CD4-positive, alpha-beta T cell (primary cell): ENCODE data around the gene PLEKHA8. TPM values are rescaled to one million over a fixed set of nuclear protein-coding genes. Genes with fewer than 3 reads are reported as not detected.

Source experiments
- ATAC-seq: fragments of 200-7000 bp; cut with Tn5 transposase; one replicate; pipeline ENCODE4 v1.10.0; 2022; ENCODE audit warnings: mild to moderate bottlenecking; ENCODE audit not compliant: poor library complexity
- CTCF ChIA-PET: fragments of 350-600 bp; sonication (Branson Sonifier 250); formaldehyde crosslinking; loops from one replicate; lab custom pipeline; 2021; ENCODE audit warnings: antibody characterized with exemption, inconsistent platforms; lab: Charles Lee
- POLR2A ChIA-PET: fragments of 350-600 bp; sonication (Branson Sonifier 250); formaldehyde crosslinking; loops from one replicate; lab custom pipeline; 2021; ENCODE audit warnings: antibody characterized with exemption, inconsistent platforms; lab: Charles Lee
- DNase-seq, 14 experiments: peaks; one replicate each; pipeline ENCODE4 v3.0.0-alpha.2; 2013 to 2020; ENCODE audit warnings: mixed read lengths in 2 of 14
- H3K27ac ChIP-seq, 2 donors: one replicate each; pipeline versions ENCODE4 v1.5.1 to v1.7.0; 2013; ENCODE audit warnings: low read length in 2 of 2, low read depth in 1 of 2, mild to moderate bottlenecking in 1 of 2
- H3K27me3 ChIP-seq, 2 experiments: 1 replicate in 1 of 2; 2 replicates in 1 of 2; pipeline versions ENCODE4 v1.6.1 to v1.7.0; 2013; ENCODE audit warnings: low read length in 2 of 2, control low read depth in 1 of 2, mild to moderate bottlenecking in 1 of 2, moderate library complexity in 1 of 2; ENCODE audit not compliant: insufficient read depth in 2 of 2, control insufficient read depth in 1 of 2
- H3K36me3 ChIP-seq: one replicate; pipeline ENCODE4 v1.6.1; 2013; ENCODE audit warnings: low read length, control low read depth; ENCODE audit not compliant: insufficient read depth
- H3K4me1 ChIP-seq: one replicate; pipeline ENCODE4 v1.6.1; 2013; ENCODE audit warnings: low read length, control low read depth; ENCODE audit not compliant: insufficient read depth
- H3K4me3 ChIP-seq: one replicate; pipeline ENCODE4 v1.5.1; 2013; ENCODE audit warnings: mild to moderate bottlenecking, low read length, moderate library complexity
- H3K9me3 ChIP-seq, 2 experiments: 1 replicate in 1 of 2; 2 replicates in 1 of 2; pipeline versions ENCODE4 v1.6.1 to v1.7.0; 2013; ENCODE audit warnings: low read length in 2 of 2, mild to moderate bottlenecking in 2 of 2, control low read depth in 1 of 2, moderate library complexity in 1 of 2; ENCODE audit not compliant: control insufficient read depth in 1 of 2, insufficient read depth in 1 of 2
- H3K27ac Mint-ChIP-seq: one replicate; pipeline ENCODE4 v1.8.0; 2020; ENCODE audit warnings: mixed read lengths
- H3K27me3 Mint-ChIP-seq: one replicate; pipeline ENCODE4 v1.8.0; 2021; ENCODE audit warnings: mixed read lengths
- H3K36me3 Mint-ChIP-seq: one replicate; pipeline ENCODE4 v1.8.0; 2021; ENCODE audit warnings: low read depth, mixed read lengths
- H3K4me1 Mint-ChIP-seq: one replicate; pipeline ENCODE4 v1.8.0; 2021; ENCODE audit warnings: low read depth, mixed read lengths
- H3K4me3 Mint-ChIP-seq: one replicate; pipeline ENCODE4 v1.8.0; 2020; ENCODE audit warnings: mild to moderate bottlenecking, mixed read lengths
- H3K9me3 Mint-ChIP-seq: one replicate; pipeline ENCODE4 v1.8.0; 2020; ENCODE audit warnings: mixed read lengths
- CTCF ChIP-seq: fragments of 200-600 bp; IDR thresholded peaks from one replicate; pipeline ENCODE4 v1.8.0; 2022; ENCODE audit warnings: antibody characterized with exemption, mild to moderate bottlenecking
- intact Hi-C, 2 experiments: fragments of 100-400 bp; cut with DNase I in 1 of 2; cut with micrococcal nuclease in 1 of 2; formaldehyde crosslinking; loops; one replicate each; pipeline versions ENCODE4 v1.15.1 to v1.9.0; 2023 to 2025; cut with DNase I, micrococcal nuclease
- total RNA-seq, 174 experiments: library from RNA in 2 of 174; stranded (reverse) in 2 of 174; gene quantifications; one replicate each; pipeline ENCODE4 v1.2.3 and lab custom pipeline; 2021 to 2026

Gene PLEKHA8
- total RNA-seq, 2 experiments from 2014 or later, result 7.0 to 7.4 TPM

- Mint-ChIP-seq H3K4me1 (no peaks in the 10 kb centered on the region), H3K4me3 (no peak overlapping the region), H3K9me3 (no peaks in the 10 kb centered on the region), H3K27ac (no peak overlapping the region), H3K27me3 (no peaks in the 10 kb centered on the region), H3K36me3 (peaks cover 46% of the 10 kb centered on the region)
- no peak for DNase-seq
- Histone ChIP-seq H3K27ac (no peak overlapping the region), H3K4me1 (no peaks in the 10 kb centered on the region), H3K36me3 (peaks cover 10% of the 10 kb centered on the region), H3K9me3 (no peaks in the 10 kb centered on the region), H3K27me3 (no peaks in the 10 kb centered on the region), H3K4me3 (no peak overlapping the region)
- CTCF ChIA-PET, result interaction anchor here (0.5 kb wide), 1 partner anchor 61 kb away, joined by 3 read pairs; no protein-coding TSS in a partner anchor
- ATAC-seq, result no peak
- intact Hi-C loops, result no loop called here
- no peak for TF ChIP-seq CTCF
- POLR2A ChIA-PET, result no interaction called here
Measured at GRCh38 chr7:30078280-30078679, 50.1 kb downstream of the PLEKHA8 start.

- no peaks in the 10 kb centered on the region for H3K4me1 ChIP-seq
- H3K27ac ChIP-seq, result no peak overlapping the region
- ATAC-seq, result no peak
- no peaks in the 10 kb centered on the region for H3K27me3 Mint-ChIP-seq
- no peaks in the 10 kb centered on the region for H3K9me3 ChIP-seq
- H3K27ac Mint-ChIP-seq, result no peak overlapping the region
- H3K4me1 Mint-ChIP-seq, result no peaks in the 10 kb centered on the region
- no peak for TF ChIP-seq CTCF
- DNase-seq, result no peak
- no peaks in the 10 kb centered on the region for H3K9me3 Mint-ChIP-seq
- H3K4me3 Mint-ChIP-seq, result no peak overlapping the region
- intact Hi-C loops, result no loop called here
- POLR2A ChIA-PET, result no interaction called here
- peaks cover 10% of the 10 kb centered on the region for H3K36me3 ChIP-seq
- CTCF ChIA-PET, result no interaction called here
- H3K4me3 ChIP-seq, result no peak overlapping the region
- peaks cover 53% of the 10 kb centered on the region for H3K36me3 Mint-ChIP-seq
- no peaks in the 10 kb centered on the region for H3K27me3 ChIP-seq
Measured at GRCh38 chr7:30079880-30080279, 51.7 kb downstream of the PLEKHA8 start.

GRCh38 chr7:30080818-30081217 lies 52.6 kb downstream of the PLEKHA8 start:
- H3K9me3 ChIP-seq, result no peaks in the 10 kb centered on the region
- Mint-ChIP-seq H3K27ac (no peak overlapping the region), H3K4me1 (no peaks in the 10 kb centered on the region), H3K36me3 (peaks cover 53% of the 10 kb centered on the region), H3K9me3 (no peaks in the 10 kb centered on the region), H3K27me3 (no peaks in the 10 kb centered on the region), H3K4me3 (no peak overlapping the region)
- no peaks in the 10 kb centered on the region for H3K4me1 ChIP-seq
- intact Hi-C loops, result no loop called here
- H3K4me3 ChIP-seq, result no peak overlapping the region
- no peaks in the 10 kb centered on the region for H3K27me3 ChIP-seq
- H3K36me3 ChIP-seq, result peaks cover 10% of the 10 kb centered on the region
- CTCF ChIA-PET, result no interaction called here
- ATAC-seq, result no peak
- H3K27ac ChIP-seq, result no peak overlapping the region
- POLR2A ChIA-PET, result no interaction called here
- no peak for TF ChIP-seq CTCF
- no peak for DNase-seq
